Stimulated activated naive CD4-positive, alpha-beta T cell treated with Interleukin-2 at 50 U/mL for 16 hours (primary cell): ENCODE results near the gene GPC6.

Source experiments
- DNase-seq: peaks from one replicate; lab custom pipeline; 2025; lab: John Stamatoyannopoulos, UW

GPC6 gene

GRCh38 chr13:93505104-93505952 is 278.7 kb downstream of the GPC6 start:
- no peak for DNase-seq

- no peak for DNase-seq
Measured at GRCh38 chr13:93511011-93511410, 284.4 kb downstream of the GPC6 start.

- DNase-seq = no peak
Measured at GRCh38 chr13:93515267-93515666, 288.7 kb downstream of the GPC6 start.

GRCh38 chr13:93517658-93518057 is 291.1 kb downstream of the GPC6 start:
- no peak for DNase-seq

- DNase-seq = no peak
Measured at GRCh38 chr13:93521307-93521706, 294.7 kb downstream of the GPC6 start.

- no peak for DNase-seq
Measured at GRCh38 chr13:93522501-93522900, 295.9 kb downstream of the GPC6 start.

- no peak for DNase-seq
Measured at GRCh38 chr13:93525087-93525486, 298.5 kb downstream of the GPC6 start.

- DNase-seq = no peak
Measured at GRCh38 chr13:93527748-93528297, 301.2 kb downstream of the GPC6 start.

GRCh38 chr13:93529961-93530360 is 303.4 kb downstream of the GPC6 start:
- DNase-seq = no peak

DNA sequence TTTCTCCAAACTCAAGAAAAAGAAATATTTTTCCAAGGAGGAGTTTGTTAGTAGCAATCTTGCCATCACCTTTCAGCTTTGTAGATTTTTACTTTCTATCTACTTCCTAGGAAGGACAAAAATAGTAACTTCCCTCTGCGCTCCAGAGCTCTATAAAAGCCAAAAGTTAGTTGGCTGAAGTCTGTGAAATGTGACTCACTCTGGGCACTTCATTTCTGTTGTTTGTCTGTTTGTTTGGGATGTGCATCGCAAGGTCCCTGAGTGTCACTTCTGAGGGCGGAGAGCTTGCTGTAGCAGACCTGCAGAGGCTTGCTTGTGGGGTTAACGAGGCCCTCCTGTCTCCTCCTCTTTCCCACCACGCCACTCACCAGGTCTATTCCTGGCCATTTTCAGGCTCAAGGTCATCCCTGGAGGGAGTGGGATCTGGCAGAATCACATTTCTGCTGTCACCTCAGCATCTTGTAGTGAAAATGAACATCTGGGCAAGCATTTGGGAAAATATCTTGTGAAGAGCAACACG is 307.6 kb downstream of the GPC6 start:
- no peak for DNase-seq

GRCh38 chr13:93535251-93535650 is 308.6 kb downstream of the GPC6 start:
- no peak for DNase-seq

DNA sequence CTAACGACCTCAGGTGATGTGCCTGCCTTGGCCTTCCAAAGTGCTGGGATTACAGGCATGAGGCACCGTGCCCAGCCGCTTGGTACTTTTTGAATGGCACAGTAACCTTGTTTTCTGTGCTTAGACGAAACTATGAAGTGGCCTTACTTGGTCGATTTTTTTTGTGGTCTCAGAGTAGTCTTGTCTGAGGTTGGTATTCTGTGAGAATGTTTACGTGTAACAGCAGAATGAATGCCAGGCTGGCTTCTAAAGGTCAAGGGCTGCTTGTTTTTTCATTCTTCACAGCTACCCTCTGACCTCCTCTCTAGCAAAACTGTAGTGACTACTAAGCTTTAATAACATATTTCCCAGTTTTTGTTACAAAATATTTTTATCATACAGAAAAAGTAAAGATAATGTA is 313.3 kb downstream of the GPC6 start:
- DNase-seq = no peak

- DNase-seq = no peak
Measured at GRCh38 chr13:93547886-93548285, 321.3 kb downstream of the GPC6 start.

GRCh38 chr13:93549326-93550005 is 322.9 kb downstream of the GPC6 start:
- DNase-seq = no peak

DNA sequence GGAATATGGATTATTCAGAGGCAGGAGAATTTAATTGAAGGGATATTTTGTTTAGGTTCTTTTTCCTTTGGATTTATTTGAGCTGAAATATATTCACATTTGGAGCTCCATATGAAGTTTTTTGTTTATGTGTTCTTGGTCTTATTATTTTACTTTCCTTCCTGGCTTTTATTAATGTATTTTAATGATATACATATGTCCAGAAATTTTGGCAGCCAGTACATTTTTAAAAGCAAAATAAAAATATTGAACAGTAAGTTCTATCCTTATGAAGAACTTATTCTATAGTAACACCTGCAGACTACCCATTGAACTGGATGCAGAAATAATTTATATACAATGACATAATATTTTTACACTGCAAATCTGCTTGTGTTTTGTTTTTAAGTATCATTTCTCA is 323.6 kb downstream of the GPC6 start:
- DNase-seq = no peak

DNA sequence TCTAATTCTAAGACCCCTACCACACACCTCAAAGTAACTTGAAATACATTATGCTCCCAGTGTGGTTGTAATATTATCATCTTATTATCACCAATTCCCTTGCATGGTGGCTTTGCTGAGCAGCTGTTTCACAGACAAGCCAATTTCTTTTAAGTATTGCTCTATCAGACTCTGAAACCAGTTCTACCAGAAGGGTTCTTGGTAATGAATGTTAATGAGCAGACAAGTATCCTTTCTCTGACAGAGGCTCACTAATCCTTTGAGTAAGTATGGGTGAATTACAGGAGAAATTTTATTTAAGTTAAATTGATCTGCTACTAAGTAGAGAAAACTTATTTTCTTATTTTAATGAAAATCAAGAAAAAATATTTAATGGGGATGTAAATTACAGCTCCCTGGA is 326.0 kb downstream of the GPC6 start:
- no peak for DNase-seq

- no peak for DNase-seq
Measured at GRCh38 chr13:93554514-93554913, 327.9 kb downstream of the GPC6 start.

GRCh38 chr13:93558637-93559036 is 332.0 kb downstream of the GPC6 start:
- no peak for DNase-seq

DNA sequence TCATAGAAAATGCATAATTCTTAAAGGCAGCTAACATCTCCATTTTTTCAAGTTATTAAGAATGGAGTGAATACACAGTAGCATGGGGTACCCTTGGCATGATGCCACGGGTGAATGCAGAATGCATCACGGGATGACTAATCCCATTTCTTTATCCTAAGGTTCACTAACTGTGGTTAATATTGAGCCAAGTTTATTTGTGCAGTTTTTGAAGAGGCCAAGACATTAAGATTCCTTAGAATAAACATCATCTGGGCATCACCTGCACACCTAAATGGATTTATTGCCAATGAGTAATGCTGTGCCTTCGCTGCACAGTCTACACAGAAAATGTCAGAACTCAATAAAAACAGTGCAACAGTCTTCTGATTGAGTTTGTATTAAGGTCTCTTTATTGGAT is 333.1 kb downstream of the GPC6 start:
- no peak for DNase-seq

DNA sequence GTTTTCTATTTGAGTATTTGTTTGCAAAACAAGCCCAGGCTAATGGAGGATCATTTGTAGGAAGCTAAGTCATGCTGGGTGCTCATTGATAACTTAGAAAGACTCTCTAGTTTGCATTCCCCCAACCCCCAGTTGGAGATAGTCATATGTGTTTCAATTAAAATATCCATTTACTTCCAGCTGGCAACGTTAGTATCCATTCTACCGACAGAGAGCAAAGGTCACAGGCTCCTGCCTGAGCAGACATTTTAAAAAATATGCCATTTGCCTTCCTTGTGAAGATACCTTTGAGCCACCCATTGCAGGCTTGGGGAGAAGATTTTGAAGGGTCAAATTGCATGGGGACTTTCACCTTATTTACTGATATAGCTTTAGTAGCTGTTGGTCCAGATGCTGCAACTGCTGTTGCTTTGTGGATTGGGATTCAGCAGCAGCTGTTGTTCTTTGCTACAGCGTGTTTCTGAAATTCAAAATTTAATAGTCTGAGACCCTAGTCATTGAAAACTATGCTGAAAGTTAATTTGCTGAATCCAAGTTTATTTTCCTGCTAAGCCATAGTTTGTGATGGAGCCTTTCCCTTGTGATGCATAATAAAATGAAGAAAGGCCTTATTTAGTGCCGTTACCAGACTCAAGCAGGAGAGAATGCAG is 335.1 kb downstream of the GPC6 start:
- DNase-seq = no peak

DNA sequence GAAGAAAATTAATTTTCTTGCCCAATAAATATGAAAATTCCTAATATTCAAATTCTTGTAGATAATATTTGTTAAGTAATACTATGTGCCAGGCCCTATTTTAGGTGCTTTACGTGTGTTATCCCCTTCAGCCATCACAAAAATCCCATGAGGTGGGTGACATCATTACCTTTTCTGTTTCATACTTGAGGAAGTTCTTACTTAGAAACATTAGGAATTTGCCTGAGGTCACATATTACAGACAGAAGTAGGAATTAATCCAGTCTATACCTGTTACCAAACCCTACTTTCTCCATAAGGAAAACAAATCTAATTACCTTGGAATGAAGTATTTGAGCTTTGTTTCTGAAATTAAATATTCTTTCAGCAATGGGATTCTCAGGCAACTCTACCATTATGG is 336.1 kb downstream of the GPC6 start:
- no peak for DNase-seq

DNA sequence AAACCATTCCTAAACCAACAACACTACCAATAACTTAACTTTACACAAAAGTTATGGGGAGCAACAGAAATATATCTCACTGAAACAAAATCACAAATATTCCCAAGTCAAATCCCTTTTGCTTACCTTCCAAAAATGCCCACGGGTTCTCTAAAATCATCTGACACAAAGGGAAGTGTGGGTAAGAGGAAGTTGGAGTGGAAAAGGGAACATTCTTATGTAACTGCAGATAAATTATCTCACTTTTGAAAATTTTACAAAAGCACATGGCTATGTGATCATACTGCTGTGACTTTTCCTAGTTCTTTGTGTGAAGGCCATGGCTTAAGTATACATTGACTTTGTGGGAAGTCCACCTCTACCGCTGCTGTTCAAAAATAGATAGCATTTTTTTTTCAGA is 350.5 kb downstream of the GPC6 start:
- DNase-seq = no peak

- no peak for DNase-seq
Measured at GRCh38 chr13:93589788-93590187, 363.2 kb downstream of the GPC6 start.
